SK-N-SH treated with all-trans-retinoic acid at 6 μM for 48 hours (cell line): ENCODE results near the gene CDYL.

Source experiments
- GLIS3 ChIP-seq: fragments of 250-450 bp; sonication (Bioruptor Pico); IDR thresholded peaks from 2 replicates; pipeline ENCODE4 v1.5.0; 2020; ENCODE audit warnings: mild to moderate bottlenecking, moderate library complexity
- OSR1 ChIP-seq: fragments of 250-450 bp; sonication (Bioruptor Pico); IDR thresholded peaks from 2 replicates; pipeline ENCODE4 v1.8.0; 2022; ENCODE audit warnings: moderate library complexity, mild to moderate bottlenecking, inconsistent platforms
- PATZ1 ChIP-seq: fragments of 250-450 bp; sonication (Bioruptor Pico); IDR thresholded peaks from 2 replicates; pipeline ENCODE4 v1.8.0; 2020; ENCODE audit warnings: mild to moderate bottlenecking, moderate library complexity, borderline replicate concordance
- TOX ChIP-seq: fragments of 250-450 bp; sonication (Bioruptor Pico); IDR thresholded peaks from 2 replicates; pipeline ENCODE4 v1.8.0; 2021; ENCODE audit warnings: mild to moderate bottlenecking, moderate library complexity, borderline replicate concordance
- ZFP3 ChIP-seq: fragments of 250-450 bp; sonication (Bioruptor Pico); IDR thresholded peaks from 2 replicates; pipeline ENCODE4 v1.5.0; 2020; ENCODE audit warnings: mild to moderate bottlenecking, moderate library complexity
- ZFP30 ChIP-seq: fragments of 450-650 bp; formaldehyde crosslinking; IDR thresholded peaks from 2 replicates; pipeline ENCODE4 v1.5.0; 2022; ENCODE audit warnings: mild to moderate bottlenecking, moderate library complexity
- ZNF70 ChIP-seq: fragments of 450-650 bp; formaldehyde crosslinking; IDR thresholded peaks from 2 replicates; pipeline ENCODE4 v1.5.0; 2020; ENCODE audit warnings: mild to moderate bottlenecking, moderate library complexity

- TF ChIP-seq ZFP3 (CRISPR knock-in tag) (no peak), GLIS3 (no peak), ZNF70 (CRISPR knock-in tag) (no peak), PATZ1 (CRISPR knock-in tag) (no peak), TOX (CRISPR knock-in tag) (no peak), ZFP30 (CRISPR knock-in tag) (no peak), OSR1 (CRISPR knock-in tag) (no peak)
These were observed 48.4 kb upstream of the CDYL start for GRCh38 chr6:4727671-4728435.
